Measurements from ENCODE around the gene NIN. TPM values are rescaled to one million over a fixed set of nuclear protein-coding genes. Genes with fewer than 3 reads are reported as not detected.
"Not testable (repeated sequence)": the region's sequence is repeated elsewhere in the genome, so short reads cannot be mapped to it uniquely, and the experiment has no call there.

Gene NIN
- total RNA-seq, 2 experiments from 2014 or later: 70.8 to 71.3 TPM

- peaks cover 31% of the 10 kb centered on the region for H3K36me3 Mint-ChIP-seq
Measured at GRCh38 chr14:50821510-50822464, 9.2 kb downstream of the NIN start.

GRCh38 chr14:50820786-50821509 is 10.0 kb downstream of the NIN start:
- Mint-ChIP-seq H3K4me3 (peak overlapping the region; percentile 68), H3K9me3 (ENCODE audit: low read depth) (peaks cover 3% of the 10 kb centered on the region), H3K27ac (peak overlapping the region; percentile 88), H3K4me1 (peaks cover 64% of the 10 kb centered on the region), H3K36me3 (peaks cover 32% of the 10 kb centered on the region), H3K27me3 (no peaks in the 10 kb centered on the region)
- CTCF ChIA-PET: interaction anchor here (1.2 to 4.6 kb wide), 4 partner anchors 8 to 43 kb away, joined by 4 to 30 read pairs (median 10); no protein-coding TSS in a partner anchor
- ATAC-seq (no peak), DNase-seq (no peak)

More at GRCh38 chr14:50821510-50822464, 9.2 kb downstream of the NIN start:
- Mint-ChIP-seq H3K27me3 (no peaks in the 10 kb centered on the region), H3K4me3 (peak overlapping the region; percentile 68), H3K9me3 (ENCODE audit: low read depth) (peaks cover 3% of the 10 kb centered on the region), H3K4me1 (peaks cover 67% of the 10 kb centered on the region), H3K27ac (peak overlapping the region; percentile 88)
- CTCF ChIA-PET: interaction anchor here (1.2 to 4.6 kb wide), 4 partner anchors 8 to 44 kb away, joined by 4 to 30 read pairs (median 10); no protein-coding TSS in a partner anchor
- ATAC-seq (peak; percentile 69), DNase-seq (peak; percentile 89)

GRCh38 chr14:50819303-50819702 is 11.7 kb downstream of the NIN start:
- not testable (repeated sequence) for ATAC-seq; DNase-seq; H3K4me3 Mint-ChIP-seq; H3K27me3 Mint-ChIP-seq; H3K9me3 Mint-ChIP-seq (ENCODE audit: low read depth)
- peaks cover 59% of the 10 kb centered on the region for H3K4me1 Mint-ChIP-seq
- peak overlapping the region; percentile 54 for H3K27ac Mint-ChIP-seq
- H3K36me3 Mint-ChIP-seq: peaks cover 45% of the 10 kb centered on the region
- CTCF ChIA-PET: interaction anchor here (2.7 kb wide), 1 partner anchor 10 kb away, joined by 6 read pairs; no protein-coding TSS in a partner anchor

GRCh38 chr14:50816395-50817047 is 14.4 kb downstream of the NIN start:
- Mint-ChIP-seq H3K4me3 (no peak overlapping the region), H3K27me3 (no peaks in the 10 kb centered on the region), H3K27ac (no peak overlapping the region), H3K4me1 (peaks cover 52% of the 10 kb centered on the region), H3K36me3 (peaks cover 57% of the 10 kb centered on the region), H3K9me3 (ENCODE audit: low read depth) (peaks cover 9% of the 10 kb centered on the region)
- no peak for ATAC-seq
- CTCF ChIA-PET: interaction anchor here (1.1 to 2.3 kb wide), 3 partner anchors 38 to 44 kb away, joined by 3 to 8 read pairs (median 8); no protein-coding TSS in a partner anchor
- no peak for DNase-seq

- H3K36me3 Mint-ChIP-seq: peaks cover 51% of the 10 kb centered on the region
- DNase-seq; H3K9me3 Mint-ChIP-seq (ENCODE audit: low read depth); ATAC-seq; H3K4me3 Mint-ChIP-seq; H3K27me3 Mint-ChIP-seq; H3K27ac Mint-ChIP-seq: not testable (repeated sequence)
- CTCF ChIA-PET: interaction anchor here (1.0 to 2.2 kb wide), 3 partner anchors 8 to 45 kb away, joined by 3 to 8 read pairs (median 3); no protein-coding TSS in a partner anchor
- peaks cover 42% of the 10 kb centered on the region for H3K4me1 Mint-ChIP-seq
Measured at GRCh38 chr14:50815526-50815925, 15.4 kb downstream of the NIN start.

- H3K4me3 Mint-ChIP-seq; H3K27ac Mint-ChIP-seq; H3K9me3 Mint-ChIP-seq (ENCODE audit: low read depth); H3K27me3 Mint-ChIP-seq; DNase-seq; ATAC-seq: not testable (repeated sequence)
- H3K36me3 Mint-ChIP-seq: peaks cover 47% of the 10 kb centered on the region
- peaks cover 38% of the 10 kb centered on the region for H3K4me1 Mint-ChIP-seq
- CTCF ChIA-PET: interaction anchor here (1.0 to 2.2 kb wide), 3 partner anchors 8 to 45 kb away, joined by 3 to 8 read pairs (median 3); no protein-coding TSS in a partner anchor
Measured at GRCh38 chr14:50815058-50815457, 15.9 kb downstream of the NIN start.

GRCh38 chr14:50814161-50814560 is 16.8 kb downstream of the NIN start:
- CTCF ChIA-PET: interaction anchor here (0.9 to 2.2 kb wide), 4 partner anchors 9 to 46 kb away, joined by 3 to 8 read pairs (median 3); no protein-coding TSS in a partner anchor
- Mint-ChIP-seq H3K4me1 (peaks cover 30% of the 10 kb centered on the region), H3K4me3 (no peak overlapping the region), H3K27ac (peak overlapping the region; percentile 64), H3K27me3 (no peaks in the 10 kb centered on the region), H3K9me3 (ENCODE audit: low read depth) (peaks cover 6% of the 10 kb centered on the region), H3K36me3 (peaks cover 43% of the 10 kb centered on the region)
- no peak for DNase-seq
- no peak for ATAC-seq

GRCh38 chr14:50813544-50813863 is 17.5 kb downstream of the NIN start:
- H3K36me3 Mint-ChIP-seq: peaks cover 40% of the 10 kb centered on the region
- DNase-seq (no peak), ATAC-seq (peak; percentile 79)
- H3K27me3 Mint-ChIP-seq: no peaks in the 10 kb centered on the region
- peaks cover 29% of the 10 kb centered on the region for H3K4me1 Mint-ChIP-seq
- CTCF ChIA-PET: interaction anchor here (0.9 to 1.8 kb wide), 3 partner anchors 8 to 46 kb away, joined by 3 to 5 read pairs (median 4); no protein-coding TSS in a partner anchor
- H3K9me3 Mint-ChIP-seq (ENCODE audit: low read depth): peaks cover 6% of the 10 kb centered on the region
- H3K4me3 Mint-ChIP-seq: peak overlapping the region; percentile 69
- H3K27ac Mint-ChIP-seq: peak overlapping the region; percentile 94

GRCh38 chr14:50812856-50813543 is 18.0 kb downstream of the NIN start:
- peak overlapping the region; percentile 94 for H3K27ac Mint-ChIP-seq
- DNase-seq: no peak
- no peaks in the 10 kb centered on the region for H3K27me3 Mint-ChIP-seq
- CTCF ChIA-PET: interaction anchor here (0.6 to 1.8 kb wide), 4 partner anchors 8 to 46 kb away, joined by 3 to 5 read pairs (median 4); no protein-coding TSS in a partner anchor
- H3K36me3 Mint-ChIP-seq: peaks cover 36% of the 10 kb centered on the region
- H3K4me3 Mint-ChIP-seq: peak overlapping the region; percentile 69
- peaks cover 6% of the 10 kb centered on the region for H3K9me3 Mint-ChIP-seq (ENCODE audit: low read depth)
- H3K4me1 Mint-ChIP-seq: peaks cover 29% of the 10 kb centered on the region
- ATAC-seq: peak; percentile 23

- Mint-ChIP-seq H3K27me3 (no peaks in the 10 kb centered on the region), H3K27ac (no peak overlapping the region), H3K36me3 (peaks cover 36% of the 10 kb centered on the region), H3K9me3 (ENCODE audit: low read depth) (peaks cover 6% of the 10 kb centered on the region), H3K4me1 (peaks cover 29% of the 10 kb centered on the region), H3K4me3 (no peak overlapping the region)
- CTCF ChIA-PET: interaction anchor here (1.4 to 1.8 kb wide), 3 partner anchors 9 to 48 kb away, joined by 4 to 5 read pairs (median 4); no protein-coding TSS in a partner anchor
- no peak for ATAC-seq
- no peak for DNase-seq
Measured at GRCh38 chr14:50812180-50812579, 18.8 kb downstream of the NIN start.

GRCh38 chr14:50808053-50808452 is 22.9 kb downstream of the NIN start:
- H3K36me3 Mint-ChIP-seq: peaks cover 34% of the 10 kb centered on the region
- DNase-seq: no peak
- H3K27ac Mint-ChIP-seq: no peak overlapping the region
- H3K4me3 Mint-ChIP-seq: no peak overlapping the region
- H3K9me3 Mint-ChIP-seq (ENCODE audit: low read depth): no peaks in the 10 kb centered on the region
- peaks cover 14% of the 10 kb centered on the region for H3K4me1 Mint-ChIP-seq
- ATAC-seq: no peak
- no peaks in the 10 kb centered on the region for H3K27me3 Mint-ChIP-seq
- CTCF ChIA-PET: no interaction called here

All from activated CD8-positive, alpha-beta memory T cell treated with anti-CD3 and anti-CD28 coated beads, Interleukin-2, amount 10 ng/mL, durations not matched to agents 7 days and 5 days (primary cell).